Activated CD8-positive, alpha-beta memory T cell treated with anti-CD3 and anti-CD28 coated beads for 1 hour (primary cell): Measurements from ENCODE around the gene CCDC71L.

Experiments
- DNase-seq, 2 donors: peaks; one replicate each; pipeline ENCODE4 v3.0.0-alpha.2; 2020; ENCODE audit warnings: low read depth in 1 of 2; ENCODE audit errors: extremely low read depth in 1 of 2

Gene CCDC71L

DNA sequence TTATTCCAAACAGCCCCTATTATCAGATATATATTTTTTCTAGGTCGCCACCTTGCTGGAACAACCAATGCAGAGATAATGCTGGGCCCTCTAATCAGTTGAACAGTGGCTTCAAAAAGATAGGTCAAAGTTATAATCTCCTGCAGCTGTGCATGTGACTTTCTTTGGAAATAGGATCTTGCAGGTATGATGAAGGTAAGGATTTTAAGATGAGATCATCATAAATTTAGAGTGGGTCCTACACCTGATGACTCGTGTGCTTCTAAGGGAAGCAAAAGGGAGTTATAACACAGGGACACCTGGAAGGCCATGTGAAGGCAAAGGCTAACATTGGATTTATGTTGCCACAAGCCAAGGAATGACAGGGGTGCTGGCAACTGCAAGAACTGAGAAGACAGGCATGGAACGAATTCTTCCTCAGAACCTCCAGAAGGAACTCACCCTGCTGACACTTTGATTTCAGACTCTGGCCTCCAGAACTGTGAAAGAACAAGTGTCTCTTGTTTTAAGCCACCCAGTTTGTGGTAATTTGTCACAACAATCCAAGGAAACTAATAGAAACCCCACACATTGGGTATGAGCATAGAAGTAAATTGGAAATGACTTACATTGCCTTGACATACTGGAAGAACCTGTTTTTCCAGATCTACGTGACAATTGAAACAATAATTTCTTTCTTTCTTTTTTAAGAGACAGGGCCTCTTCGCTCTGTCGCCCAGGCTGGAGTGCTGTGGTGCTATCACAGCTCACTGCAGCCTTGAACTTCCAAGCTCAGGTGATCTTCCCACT lies 34.4 kb downstream of the CCDC71L start:
- DNase-seq = no peak

DNA sequence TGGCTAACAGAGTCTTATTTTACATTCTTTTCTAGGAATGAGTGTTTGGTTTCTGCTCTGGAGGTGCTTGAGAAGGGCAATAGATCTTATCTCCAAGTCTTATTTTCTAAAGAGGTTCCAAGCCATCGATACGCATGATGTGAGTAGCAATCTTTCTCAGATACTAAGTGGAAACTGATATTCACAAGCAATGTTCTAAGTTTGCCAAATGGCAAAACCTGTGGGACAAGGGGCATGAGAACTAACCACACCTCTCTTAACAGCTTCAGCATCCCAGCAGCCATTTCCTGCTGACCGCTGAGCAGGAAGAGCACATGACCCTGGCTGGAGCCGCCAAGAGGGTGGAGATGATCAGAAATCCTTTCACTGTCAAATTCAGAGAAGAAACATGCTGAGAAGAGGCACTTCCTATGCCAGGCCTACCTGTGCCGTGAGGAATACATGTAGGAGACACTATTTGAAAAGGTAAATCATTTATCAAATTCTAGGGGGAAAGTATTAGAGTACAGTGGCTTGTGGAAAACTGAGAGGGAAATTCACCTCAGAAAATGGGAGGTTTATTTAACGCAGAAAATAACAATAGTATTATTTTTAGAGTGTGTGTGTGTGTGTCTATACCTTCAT lies 35.2 kb downstream of the CCDC71L start:
- DNase-seq = no peak

DNA sequence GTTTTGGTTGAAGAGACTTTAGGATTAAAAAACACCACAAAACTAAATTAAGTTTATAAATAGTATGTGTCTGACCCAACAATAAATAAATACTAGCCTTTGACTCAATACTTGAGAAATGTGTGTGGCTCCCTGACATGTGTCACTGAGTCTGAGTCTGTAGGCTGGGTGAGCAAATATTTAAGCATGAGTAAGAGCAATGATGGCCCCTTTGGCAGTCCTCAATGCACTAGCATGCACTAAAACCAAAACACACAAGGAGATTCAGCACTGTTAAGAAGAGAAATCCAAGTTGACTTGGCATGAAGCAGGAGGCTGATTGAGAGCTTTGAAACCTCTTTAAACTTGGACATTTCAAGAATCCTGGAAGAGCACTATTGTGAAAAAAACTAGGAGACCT lies 37.1 kb downstream of the CCDC71L start:
- DNase-seq = no peak

DNA sequence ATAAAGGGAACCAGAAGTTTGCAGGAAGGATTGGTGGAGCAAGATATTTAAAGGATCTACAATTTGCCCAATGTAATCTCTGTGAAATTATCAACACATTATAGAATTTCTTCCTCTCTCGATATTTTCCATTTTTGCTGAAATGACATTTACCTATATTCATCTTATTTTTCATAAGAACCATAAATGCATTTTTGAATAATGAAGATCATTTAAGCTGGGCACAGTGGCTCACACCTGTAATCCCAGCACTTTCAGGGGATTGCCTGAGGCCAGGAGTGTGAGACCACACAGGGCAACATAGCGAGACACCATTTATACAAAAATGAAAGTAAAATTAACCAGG lies 37.7 kb downstream of the CCDC71L start:
- no peak for DNase-seq

DNA sequence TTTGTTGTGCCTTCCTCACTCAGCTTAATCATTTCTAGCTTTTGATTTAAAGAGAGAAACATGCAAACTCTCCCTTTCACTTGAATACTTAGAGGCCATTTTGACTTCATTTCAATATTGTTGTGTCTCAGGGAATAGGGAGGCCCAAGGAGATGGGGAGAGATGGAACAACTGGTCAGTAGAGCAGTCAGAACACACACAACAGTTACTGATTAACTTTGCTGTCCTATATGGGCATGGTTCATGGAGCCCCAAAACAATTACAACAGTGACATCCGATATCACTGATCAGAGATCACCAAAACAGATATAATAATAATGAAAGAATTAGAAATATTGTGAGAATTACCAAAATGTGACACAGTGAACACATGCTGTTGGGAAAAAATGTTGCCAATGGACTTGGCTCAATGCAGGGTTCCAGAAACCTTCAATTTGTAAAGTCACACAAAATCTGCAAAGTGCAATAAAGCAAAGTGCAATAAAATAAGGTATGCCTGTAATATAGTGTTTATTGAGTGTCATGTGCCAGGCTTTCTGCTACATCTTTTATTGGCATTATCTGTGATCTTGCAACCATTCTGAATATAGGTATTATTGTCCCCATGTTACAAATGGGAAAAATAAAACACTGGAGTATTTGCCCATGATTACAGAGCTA lies 38.2 kb downstream of the CCDC71L start:
- DNase-seq = no peak

DNA sequence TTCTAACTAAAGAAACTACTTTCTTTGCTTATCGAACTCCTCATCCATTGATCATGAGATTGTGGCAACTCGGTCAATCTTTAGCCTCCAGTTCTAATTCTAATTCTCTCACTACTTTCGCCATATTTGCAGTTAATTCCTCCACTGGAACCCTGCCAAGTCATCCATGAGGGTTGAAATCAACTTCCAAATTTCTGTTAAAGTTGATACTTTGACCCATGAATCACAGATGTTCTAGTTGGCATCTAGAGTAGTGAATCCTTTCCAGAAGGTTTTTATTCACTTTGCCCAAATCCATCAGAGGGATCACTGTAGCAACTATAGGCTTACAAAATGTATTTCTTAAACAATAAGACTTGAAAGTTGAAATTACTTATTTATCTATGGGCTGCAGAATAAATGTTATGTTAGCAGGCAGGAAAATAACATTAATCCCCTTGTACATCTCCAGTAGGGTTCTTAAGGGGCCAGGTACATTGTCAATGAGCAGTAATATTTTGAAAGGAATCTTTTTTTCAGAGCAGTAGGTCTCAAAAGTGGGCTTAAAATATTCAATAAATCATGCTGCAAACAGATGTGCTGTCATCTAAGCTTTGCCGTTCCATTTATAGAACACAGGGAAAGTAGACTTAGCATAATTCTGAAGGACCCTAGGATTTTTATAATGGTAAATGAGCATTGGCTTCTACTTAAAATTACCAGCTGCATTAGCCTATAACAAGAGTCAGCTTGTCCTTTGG lies 39.4 kb downstream of the CCDC71L start:
- no peak for DNase-seq

DNA sequence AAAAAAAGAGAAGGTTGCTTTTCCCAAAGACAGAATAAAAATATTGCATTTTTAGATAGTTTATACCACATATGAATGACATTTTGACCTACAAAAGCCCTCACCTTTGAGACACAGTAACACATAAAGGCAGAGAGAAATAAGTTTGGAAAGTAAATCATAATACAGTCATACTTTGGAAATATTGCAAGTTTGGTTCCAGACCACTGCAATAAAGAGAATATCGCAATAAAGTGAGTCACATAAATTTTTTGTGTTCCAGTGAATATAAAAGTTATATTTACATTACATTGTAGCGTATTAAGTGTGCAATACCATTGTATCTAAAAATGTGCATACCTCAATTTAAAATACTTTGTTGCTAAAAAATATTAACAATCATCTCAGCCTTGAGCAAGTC lies 40.3 kb downstream of the CCDC71L start:
- DNase-seq = no peak

DNA sequence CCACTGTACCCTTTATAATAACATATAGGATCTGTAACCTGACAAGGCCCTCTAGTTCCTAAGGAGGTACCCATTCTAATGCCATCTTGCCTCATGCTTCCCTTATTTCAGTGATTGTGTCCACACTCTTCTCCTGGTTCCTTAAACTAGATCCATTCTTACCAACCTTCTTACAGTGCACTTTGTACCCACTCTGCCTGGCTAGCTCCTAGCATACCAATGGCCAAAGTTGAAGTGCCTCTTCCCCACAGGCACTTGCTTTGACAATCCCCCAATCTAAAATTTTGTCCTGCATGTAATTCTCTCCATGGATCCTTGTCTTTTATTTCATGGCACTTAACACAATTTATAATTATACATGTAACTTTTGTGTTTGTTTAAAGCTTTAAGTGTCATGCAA lies 40.9 kb downstream of the CCDC71L start:
- no peak for DNase-seq

DNA sequence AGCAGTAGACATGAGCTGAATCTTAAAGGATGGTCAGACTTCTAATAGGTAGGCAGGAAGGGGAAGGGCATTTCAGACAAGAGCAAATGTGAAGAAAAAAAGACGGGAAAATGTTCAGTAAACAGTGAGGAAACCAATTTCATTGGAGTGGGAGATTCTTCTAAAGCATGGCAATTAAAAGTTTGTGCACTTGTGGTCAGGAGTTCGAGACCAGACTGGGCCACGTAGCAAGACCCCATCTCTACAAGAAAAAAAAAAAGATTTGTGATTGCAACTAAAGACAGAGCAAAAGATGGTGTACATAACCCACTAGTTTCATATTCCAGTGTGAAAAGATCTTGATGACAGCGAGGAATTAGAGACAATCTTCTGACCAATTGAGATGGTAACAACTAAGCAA lies 41.7 kb downstream of the CCDC71L start:
- no peak for DNase-seq

DNA sequence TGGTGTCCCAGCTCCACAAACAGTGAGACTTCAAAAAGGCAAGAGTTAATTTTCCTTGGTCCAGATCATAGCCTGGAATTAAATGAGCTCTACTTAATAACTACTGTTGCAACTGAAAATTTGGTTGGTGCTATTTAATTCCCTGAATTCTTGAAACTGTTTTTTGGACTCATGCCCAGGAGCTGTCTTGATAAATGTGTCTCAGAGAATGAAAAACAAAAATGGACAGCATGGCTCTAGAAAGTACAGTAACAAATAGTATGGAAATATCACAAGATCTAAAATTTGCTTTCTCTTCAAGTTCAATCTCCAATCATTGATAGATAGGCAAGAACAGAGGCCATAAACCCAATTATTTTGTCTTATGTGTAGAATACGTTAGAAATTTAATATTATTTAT lies 42.5 kb downstream of the CCDC71L start:
- no peak for DNase-seq

DNA sequence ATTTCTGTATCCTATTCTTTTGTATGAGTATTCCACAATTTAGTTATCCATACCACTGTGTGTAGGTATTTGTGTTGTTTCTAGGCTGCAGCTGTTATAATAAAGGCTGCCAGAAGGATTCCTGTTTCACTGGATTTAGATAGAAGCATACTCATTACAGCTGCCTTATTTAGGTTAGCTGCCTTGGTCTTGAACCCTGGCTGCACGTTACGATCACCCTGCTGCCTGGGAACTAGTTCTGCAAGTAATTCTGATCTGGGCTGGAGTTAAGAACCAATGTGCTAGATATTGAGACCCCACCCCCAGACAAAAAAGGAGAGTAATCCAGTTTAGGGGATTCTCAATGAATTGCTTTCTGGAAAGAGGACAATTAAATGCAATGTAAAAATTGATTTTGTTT lies 43.1 kb downstream of the CCDC71L start:
- no peak for DNase-seq

DNA sequence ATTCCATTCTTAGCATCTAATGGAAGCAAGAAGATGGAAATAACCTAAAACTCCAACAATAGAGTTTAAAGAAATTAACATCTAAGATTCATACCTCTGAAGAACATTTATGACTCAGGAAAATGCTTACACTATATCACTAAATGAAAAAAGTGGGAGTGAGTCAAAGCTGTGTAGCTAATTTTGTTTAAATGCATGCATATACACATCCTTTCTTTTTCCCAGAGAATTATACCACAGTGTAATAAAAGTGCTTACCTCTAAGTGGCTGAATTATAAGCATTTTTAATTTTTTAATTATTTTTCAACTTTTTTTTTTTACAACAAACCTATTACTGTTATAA lies 44.3 kb downstream of the CCDC71L start:
- no peak for DNase-seq

DNA sequence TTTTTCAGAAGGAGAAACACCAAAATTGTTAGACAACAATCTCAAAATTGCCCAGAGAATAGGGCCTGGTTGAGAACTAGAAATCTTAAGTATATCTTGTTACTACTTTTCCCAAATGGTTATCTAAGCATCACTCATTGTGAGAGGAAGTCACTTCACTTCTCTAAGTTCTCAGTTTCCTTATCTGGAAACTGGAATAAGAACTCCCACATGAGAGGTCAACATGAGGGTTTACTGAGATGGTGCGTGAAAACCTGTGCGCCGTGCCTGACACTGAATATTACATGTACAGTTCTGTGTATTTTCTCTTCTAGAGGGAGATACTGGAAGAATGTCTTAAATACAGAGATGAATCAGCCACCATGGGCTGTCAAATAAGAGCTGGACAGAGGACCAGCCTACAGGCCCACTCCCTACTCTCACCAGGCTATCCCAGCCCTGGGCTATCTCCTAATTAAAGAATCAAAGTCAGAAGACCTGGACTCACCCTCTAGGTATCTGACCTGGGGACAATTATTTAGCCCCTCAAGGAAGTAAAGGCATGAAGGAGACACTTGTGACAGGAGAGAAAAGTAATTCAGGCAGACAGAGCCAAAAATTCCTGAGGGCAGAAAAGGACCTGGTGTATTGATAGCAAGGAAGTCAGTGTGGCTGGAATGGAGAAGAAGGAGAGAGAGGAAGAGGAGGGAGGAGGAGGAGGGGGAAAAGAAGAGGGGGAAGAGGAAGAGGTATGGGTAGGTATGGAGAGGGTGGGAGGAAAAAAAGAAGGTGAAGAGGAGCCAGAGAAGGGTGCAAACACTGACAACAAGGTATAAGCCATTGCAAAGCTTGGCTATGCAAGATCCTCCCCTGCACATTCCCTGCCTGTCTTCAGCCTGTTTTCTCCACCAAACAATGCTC lies 44.9 kb downstream of the CCDC71L start:
- no peak for DNase-seq

DNA sequence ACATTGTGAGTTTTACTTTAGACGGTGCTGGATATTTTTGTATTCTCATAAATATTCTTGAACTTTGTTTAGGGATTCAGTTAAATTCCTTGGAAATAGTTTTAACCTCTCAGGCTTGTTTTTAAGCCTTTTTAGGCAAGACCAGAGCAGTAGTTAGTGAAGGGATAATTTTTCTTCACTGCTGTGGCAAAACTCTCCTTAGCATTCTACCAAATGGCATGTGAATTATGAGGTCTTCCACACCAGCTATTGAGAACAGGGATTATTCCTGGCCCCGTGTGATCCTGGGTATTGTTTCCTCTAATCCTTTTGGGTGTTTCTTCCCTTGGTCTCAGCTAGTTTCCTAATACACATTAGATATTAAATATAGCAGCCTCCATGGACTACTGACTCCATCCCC lies 46.2 kb downstream of the CCDC71L start:
- DNase-seq = no peak

DNA sequence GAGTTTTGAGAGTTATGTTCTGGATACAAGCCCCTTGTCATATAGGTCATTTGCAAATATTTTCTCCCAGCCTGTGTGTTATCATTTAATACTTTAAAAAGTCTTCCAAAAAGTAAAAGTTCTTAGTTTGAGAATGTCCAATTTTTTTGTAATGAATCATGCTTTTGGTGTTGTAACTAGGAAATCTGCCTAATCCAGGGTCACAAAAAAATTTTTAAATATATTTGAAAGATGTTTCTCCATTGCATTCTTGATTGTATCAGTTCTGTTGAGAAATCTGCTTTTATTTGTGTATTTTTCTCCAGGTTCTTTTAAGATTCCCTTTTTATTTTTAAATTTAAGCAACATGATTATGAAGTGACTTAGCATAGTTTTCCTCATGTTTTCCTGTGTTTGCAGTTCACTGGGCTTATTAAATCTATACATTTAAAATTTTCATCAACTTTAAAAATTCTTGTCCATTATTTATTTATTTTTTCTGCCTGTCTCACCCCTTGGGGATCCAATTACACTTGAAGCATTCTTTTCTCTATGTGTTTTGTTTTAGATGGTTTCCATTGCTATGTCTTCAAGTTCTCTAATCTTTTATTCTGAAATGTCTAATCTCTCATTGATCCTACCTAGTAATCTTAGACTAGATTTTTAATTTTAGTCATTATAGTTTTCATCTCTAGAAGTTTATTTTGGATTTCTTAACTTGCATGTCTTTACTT lies 47.0 kb downstream of the CCDC71L start:
- no peak for DNase-seq

DNA sequence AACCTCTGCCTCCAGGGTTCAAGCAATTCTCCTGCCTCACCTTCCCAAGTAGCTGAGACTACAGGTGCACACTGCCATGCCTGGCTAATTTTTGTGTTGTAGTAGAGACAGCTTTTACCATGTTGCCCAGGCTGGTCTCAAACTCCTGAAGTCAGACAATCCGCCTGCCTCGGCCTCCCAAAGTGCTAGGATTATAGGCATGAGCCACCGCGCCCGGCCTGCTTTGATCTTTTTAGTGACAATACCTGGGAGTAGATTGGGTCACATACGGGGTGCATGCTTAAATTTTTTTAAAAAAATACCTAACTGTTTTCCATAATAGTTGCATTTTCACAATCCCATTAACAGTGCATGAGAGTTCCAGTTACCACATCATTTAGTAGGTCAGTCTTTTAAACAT lies 47.7 kb downstream of the CCDC71L start:
- DNase-seq = no peak

DNA sequence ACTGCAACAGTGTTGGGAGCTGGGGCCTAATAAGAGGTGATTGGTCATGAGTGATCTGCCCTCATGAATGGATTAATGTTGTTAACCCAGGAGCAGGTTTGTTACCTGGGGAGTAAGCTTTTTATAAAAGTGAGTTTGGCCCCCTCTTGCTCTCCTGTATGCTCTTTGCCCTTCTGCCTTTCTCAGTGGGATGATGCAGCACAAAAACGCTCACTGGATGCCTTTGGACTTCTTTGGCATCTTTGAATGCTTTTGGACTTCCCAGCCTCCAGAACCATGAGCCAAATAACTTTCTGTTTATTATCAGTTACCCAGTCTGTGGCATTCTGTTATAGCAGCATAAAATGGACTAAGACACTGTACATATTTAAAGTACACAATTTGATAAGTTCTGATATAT lies 48.5 kb downstream of the CCDC71L start:
- no peak for DNase-seq

DNA sequence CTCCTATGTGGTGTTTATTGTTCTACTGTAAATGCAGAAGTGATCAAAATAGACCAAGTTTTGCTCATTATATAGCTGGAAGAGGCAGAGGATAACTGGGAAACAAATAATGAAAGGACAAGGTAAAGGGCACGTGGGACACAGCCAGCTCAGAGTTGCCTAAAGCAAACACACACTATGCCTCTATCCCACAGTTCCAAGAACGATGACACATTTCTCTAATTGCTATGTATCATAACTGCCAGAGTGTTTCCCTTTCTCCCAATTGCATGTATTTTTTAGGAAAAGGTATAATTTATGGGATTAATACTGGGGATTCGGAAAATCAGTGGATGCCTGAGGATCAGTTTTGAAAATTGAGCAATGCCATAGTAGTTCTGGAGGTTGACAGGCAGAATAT lies 49.0 kb downstream of the CCDC71L start:
- DNase-seq = no peak

DNA sequence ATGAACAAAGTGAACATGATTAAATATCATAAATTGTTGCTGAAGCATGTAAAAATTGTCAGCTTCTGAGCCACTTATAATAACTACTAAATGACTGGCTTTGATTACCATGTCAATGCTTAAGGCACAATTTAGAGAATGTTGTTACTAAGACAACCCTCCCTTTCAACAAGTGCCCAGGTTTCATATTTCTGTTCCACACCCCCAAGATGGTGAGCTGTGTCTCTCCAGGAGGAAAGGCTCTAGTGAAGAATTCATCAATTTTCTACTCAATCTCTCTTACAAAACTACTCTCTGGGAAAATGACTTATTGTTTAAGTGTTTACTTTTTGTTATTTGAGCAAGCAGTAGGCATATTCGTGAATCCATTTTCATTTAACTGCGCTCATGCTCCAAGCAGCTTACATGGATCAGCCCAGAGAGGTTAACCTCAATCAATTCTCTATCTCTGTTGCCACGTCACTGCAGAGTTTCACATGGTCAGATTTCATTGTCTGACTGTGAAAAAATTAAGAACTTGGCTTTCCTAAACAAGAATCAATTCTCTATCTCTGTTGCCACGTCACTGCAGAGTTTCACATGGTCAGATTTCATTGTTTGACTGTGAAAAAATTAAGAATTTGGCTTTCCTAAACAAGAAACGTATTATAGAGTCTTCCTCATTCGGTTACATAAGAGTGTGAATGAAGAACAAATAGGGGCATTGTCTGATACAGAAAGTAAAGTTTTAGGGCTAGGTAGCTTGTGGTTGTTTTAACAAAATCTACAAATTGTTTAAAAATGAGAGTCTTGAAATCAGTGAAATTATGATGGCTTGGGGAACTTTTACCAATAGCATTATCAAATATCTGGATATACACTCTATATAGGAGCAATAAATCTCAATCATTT lies 49.7 kb downstream of the CCDC71L start:
- no peak for DNase-seq
